Measurements from ENCODE around the gene TNNI3K.

DNA sequence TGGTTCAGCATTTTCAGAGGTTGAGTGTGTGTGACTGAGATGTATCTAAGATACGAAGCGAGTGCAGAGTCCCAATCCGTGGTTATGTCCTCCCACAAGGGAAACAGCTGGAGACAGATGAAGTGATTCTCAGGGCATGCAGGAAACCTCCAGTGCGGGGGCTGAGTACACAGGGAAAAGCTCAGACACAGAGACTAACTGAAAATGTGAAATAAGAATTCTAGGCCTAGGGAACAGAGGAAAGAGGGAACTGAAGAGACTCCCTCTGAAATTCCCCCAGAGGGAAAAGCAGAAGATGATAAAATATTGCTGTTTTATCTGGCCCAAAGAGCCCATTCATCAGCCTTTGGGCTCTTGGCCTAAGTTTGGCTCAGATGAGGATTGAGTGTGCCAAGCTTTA lies 160.4 kb downstream of the TNNI3K start:
- no peak for TF ChIP-seq CTCF (IDR thresholded peaks at IDR 0.05)
- TF ChIP-seq POLR2A (IDR thresholded peaks at IDR 0.05) = no peak
